SK-N-SH treated with all-trans-retinoic acid at 6 μM for 48 hours (cell line): ENCODE results near the gene PCDH9.

Experiments
- ARNTL ChIP-seq: fragments of 450-650 bp; formaldehyde crosslinking; IDR thresholded peaks from 2 replicates; pipeline ENCODE4 v1.5.0; 2020; ENCODE audit warnings: low read depth, mild to moderate bottlenecking, moderate library complexity, borderline replicate concordance
- ISL1 ChIP-seq: fragments of 250-450 bp; sonication (Bioruptor Pico); IDR thresholded peaks from 2 replicates; pipeline ENCODE4 v2.1.2; 2022; ENCODE audit warnings: mild to moderate bottlenecking, moderate library complexity
- OSR1 ChIP-seq: fragments of 250-450 bp; sonication (Bioruptor Pico); IDR thresholded peaks from 2 replicates; pipeline ENCODE4 v1.8.0; 2022; ENCODE audit warnings: moderate library complexity, mild to moderate bottlenecking, inconsistent platforms
- ZFP30 ChIP-seq: fragments of 450-650 bp; formaldehyde crosslinking; IDR thresholded peaks from 2 replicates; pipeline ENCODE4 v1.5.0; 2022; ENCODE audit warnings: mild to moderate bottlenecking, moderate library complexity
- TF ChIP-seq, protein P1 (sequence below): fragments of 250-450 bp; sonication (Bioruptor Pico); IDR thresholded peaks from 2 replicates; pipeline ENCODE4 v1.8.0; 2020; ENCODE audit warnings: mild to moderate bottlenecking, moderate library complexity, borderline replicate concordance

DNA sequence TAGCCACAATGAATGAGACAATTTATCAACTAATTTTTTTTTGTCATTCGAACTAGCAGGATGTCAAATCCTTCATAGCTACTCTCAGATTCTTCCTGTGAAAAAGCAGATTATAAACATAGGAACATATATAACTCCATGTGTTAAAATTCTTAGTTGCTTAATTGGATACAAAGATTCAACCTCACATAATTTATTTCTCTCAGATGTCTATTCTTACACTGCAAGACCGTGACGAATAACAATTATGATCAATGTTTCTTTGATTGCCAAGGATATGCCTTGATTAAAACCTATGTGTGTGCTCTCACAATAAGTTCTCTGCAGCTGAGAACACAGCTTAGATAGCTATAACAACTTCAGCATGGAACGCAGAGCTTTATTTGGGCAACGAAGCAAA lies 872.7 kb downstream of the PCDH9 start:
- TF ChIP-seq ISL1 (CRISPR knock-in tag) (no peak), ARNTL (CRISPR knock-in tag) (no peak), ZFP30 (CRISPR knock-in tag) (no peak), OSR1 (CRISPR knock-in tag) (no peak)
- TF ChIP-seq, protein P1, sequence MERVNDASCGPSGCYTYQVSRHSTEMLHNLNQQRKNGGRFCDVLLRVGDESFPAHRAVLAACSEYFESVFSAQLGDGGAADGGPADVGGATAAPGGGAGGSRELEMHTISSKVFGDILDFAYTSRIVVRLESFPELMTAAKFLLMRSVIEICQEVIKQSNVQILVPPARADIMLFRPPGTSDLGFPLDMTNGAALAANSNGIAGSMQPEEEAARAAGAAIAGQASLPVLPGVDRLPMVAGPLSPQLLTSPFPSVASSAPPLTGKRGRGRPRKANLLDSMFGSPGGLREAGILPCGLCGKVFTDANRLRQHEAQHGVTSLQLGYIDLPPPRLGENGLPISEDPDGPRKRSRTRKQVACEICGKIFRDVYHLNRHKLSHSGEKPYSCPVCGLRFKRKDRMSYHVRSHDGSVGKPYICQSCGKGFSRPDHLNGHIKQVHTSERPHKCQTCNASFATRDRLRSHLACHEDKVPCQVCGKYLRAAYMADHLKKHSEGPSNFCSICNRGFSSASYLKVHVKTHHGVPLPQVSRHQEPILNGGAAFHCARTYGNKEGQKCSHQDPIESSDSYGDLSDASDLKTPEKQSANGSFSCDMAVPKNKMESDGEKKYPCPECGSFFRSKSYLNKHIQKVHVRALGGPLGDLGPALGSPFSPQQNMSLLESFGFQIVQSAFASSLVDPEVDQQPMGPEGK = no peak
